GM19099 (cell line): ENCODE data around the gene TMEM272.

ENCODE experiments used
- POLR2A ChIP-seq: IDR thresholded peaks from 3 replicates; pipeline ENCODE4 v1.6.1; 2011; ENCODE audit warnings: low read depth; ENCODE audit not compliant: insufficient read length; ENCODE audit errors: extremely low read depth

The TMEM272 gene

DNA sequence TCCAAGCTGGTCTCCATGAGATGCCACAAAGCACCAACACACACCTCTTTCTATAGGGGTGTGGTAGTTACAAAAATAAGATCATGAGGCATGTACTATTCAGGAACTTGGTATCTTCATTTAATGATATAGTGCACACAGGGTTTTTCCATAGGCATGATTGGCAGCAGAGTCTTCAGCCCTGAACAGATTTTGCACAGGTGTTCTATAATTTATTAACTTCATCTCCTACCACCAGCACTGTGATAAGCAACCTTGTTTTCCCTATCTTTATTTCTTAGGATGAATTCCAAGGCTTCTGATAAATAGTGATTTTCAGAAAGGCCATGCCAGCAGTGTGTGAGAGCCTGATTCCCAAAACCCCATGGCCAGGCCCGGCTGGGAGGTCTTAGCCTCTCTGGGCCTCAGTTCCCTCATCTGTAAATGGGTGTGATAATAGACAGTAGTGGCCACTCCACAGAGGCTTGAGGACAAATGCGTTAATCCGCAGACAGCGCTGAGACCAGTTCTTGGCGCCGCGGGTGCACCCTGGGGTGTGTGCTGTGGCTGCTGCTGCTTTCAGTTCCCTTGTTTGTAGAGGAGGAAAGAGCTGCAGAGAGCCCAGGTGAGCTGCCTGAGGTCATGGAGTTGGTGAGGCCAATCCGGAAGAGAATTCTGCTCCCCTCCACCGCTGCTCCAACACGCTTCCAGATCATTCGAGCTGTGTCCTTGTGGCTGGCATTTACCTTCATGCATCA, 74.1 kb downstream of the TMEM272 start:
- TF ChIP-seq POLR2A, result no peak

DNA sequence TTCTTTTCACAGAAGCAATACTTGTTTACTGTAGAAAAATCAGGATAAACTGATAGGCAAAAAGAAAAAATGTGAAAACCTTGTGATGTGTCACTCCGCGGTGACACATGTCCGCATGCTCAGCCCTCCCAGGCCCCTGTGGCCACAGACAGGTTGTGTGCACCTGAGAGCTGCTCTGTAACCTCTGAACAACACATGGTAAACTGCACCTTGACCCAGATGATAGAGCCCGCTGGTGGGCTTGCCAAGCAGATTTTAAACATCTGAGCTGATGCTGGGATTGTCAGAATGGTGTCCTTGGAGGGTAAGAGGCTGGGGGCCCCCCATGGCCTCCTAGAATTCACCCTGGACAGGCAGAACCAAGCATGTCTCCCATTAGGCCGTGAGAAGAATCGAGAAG, 74.8 kb downstream of the TMEM272 start:
- no peak for TF ChIP-seq POLR2A

GRCh38 chr13:51769455-51770127, 75.4 kb downstream of the TMEM272 start:
- no peak for TF ChIP-seq POLR2A

- TF ChIP-seq POLR2A, result no peak
These were observed 76.0 kb downstream of the TMEM272 start for GRCh38 chr13:51768976-51769375.

DNA sequence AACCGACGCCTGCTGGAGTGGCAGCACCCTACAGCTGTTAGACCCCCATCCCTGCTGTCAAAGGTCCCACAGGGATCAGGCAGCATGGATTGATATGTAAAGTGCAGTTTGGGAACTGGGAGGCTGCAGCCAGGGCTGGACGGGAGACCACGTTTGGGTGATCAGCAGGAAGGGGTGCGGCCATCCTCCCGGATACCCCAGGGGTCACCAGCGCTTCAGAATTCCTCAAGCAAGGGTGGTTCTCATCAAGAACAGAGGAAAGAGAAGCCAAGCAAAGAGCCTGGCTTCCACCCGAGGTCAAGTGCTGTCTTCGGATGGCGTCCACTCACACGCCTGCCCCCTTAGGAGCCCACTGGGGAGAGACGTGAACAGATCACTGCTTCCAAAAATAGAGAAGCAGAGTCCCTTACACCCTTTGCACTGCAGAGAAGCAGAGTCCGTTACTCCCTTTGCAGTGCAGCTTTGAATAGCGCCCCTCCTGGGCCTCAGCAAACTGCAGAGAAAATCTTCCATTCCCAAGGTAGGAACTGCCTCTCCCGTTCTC, 76.5 kb downstream of the TMEM272 start:
- no peak for TF ChIP-seq POLR2A

- no peak for TF ChIP-seq POLR2A
These were observed 77.9 kb downstream of the TMEM272 start for GRCh38 chr13:51767100-51767499.

GRCh38 chr13:51765142-51765515, 79.8 kb downstream of the TMEM272 start:
- no peak for TF ChIP-seq POLR2A

- TF ChIP-seq POLR2A, result peak; percentile 44
These were observed 80.5 kb downstream of the TMEM272 start for GRCh38 chr13:51764184-51765141.

DNA sequence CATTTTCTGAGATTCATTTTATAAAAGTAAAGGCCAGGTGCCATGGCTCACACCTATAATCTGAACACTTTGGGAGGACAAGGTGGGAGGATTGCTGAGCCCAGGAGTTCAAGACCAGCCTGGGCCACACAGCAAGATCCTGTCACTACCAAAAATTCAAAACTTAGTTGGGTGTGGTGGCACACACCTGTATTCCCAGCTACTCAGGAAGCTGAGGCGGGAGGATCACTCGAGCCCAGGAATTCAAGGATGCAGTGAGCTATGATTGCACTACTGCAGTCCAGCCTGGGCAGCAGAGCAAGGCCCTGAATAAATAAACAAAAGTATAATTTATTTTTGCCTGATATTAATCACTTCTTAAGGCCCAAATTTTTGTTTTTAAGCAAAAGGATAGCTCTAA, 81.5 kb downstream of the TMEM272 start:
- TF ChIP-seq POLR2A, result no peak
